ENCODE measurements around the gene PTPRH. TPM values are rescaled to one million over a fixed set of nuclear protein-coding genes. Genes with fewer than 3 reads are reported as not detected.

PTPRH gene
- total and polyA plus RNA-seq, 9 of the 15 experiments (the other 6 are each of a cell fraction or from before 2014, with no cell fraction given) = 0.87 to 34.3 (median 22.7) TPM

DNA sequence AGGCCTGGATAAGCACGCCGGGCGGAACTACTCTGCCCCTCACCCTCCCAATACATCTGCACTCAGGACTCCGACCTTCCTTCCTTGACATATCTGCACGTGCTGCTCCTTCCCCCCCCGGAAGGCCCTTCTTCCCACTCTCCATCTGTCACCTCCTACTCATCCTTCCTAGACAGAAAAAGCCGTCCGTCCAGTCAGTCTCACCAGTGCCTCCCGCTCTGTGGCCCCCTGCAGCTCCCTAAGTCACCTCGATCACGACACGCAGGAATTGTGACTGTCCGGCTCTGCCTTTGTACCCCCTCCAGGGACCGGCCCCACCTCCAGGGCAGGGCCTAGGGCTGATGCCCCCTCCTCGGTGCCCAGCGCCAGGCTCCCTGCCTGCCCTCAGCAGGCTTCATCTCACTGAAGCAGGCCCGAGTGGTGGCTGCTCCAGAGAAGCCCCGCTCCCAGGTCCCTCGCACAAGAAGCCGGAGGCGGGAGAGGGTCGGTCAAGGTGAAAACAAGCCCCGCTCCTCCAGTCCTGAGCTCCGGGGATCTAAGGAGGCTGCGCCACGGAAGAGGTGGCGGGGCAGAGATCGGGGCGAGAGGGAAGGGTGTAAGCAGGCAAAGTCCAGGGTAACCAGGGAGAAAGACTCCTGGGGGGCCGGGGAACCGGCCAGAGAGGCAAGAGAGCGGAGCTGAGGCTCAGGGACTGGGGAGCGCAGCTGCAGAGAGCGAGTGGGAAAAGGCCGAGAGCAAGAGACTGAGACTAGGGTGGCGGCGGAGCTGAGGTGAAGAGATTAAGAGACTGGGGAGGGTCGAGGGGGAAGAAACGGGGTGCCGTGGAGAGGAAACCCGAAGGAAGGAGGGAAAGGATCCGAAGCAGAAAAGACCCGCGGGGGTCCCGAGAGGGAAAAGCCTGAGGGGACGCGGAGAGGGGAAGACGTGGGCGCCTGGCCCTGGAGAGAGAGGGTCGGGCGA lies 48.4 kb upstream of the PTPRH start (continued):
- TF ChIP-seq ZNF668 (CRISPR knock-in tag; IDR thresholded peaks at IDR 0.05) = no peak
- no peak for TF ChIP-seq GABPB2 (CRISPR knock-in tag; conservative IDR thresholded peaks at IDR 0.05)
- no peak for TF ChIP-seq CCAR2 (IDR thresholded peaks at IDR 0.05; ENCODE audit: low read depth, low read length)
- TF ChIP-seq ETS2 (tag; IDR thresholded peaks at IDR 0.05; ENCODE audit: borderline replicate concordance, poor library complexity, severe bottlenecking) = no peak
- no peak for TF ChIP-seq KLF6 (CRISPR knock-in tag; IDR thresholded peaks at IDR 0.05; ENCODE audit: borderline replicate concordance)
- TF ChIP-seq KDM5B (IDR thresholded peaks at IDR 0.05; ENCODE audit: insufficient replicate concordance, low read depth, low read length) = peak; percentile 23
- TF ChIP-seq ZNF707 (CRISPR knock-in tag; conservative IDR thresholded peaks at IDR 0.05) = no peak
- TF ChIP-seq, protein P1, sequence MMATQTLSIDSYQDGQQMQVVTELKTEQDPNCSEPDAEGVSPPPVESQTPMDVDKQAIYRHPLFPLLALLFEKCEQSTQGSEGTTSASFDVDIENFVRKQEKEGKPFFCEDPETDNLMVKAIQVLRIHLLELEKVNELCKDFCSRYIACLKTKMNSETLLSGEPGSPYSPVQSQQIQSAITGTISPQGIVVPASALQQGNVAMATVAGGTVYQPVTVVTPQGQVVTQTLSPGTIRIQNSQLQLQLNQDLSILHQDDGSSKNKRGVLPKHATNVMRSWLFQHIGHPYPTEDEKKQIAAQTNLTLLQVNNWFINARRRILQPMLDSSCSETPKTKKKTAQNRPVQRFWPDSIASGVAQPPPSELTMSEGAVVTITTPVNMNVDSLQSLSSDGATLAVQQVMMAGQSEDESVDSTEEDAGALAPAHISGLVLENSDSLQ (IDR thresholded peaks at IDR 0.05) = peak; percentile 43; the same call in 1 of the 2 replicates
- TF ChIP-seq, protein P2, sequence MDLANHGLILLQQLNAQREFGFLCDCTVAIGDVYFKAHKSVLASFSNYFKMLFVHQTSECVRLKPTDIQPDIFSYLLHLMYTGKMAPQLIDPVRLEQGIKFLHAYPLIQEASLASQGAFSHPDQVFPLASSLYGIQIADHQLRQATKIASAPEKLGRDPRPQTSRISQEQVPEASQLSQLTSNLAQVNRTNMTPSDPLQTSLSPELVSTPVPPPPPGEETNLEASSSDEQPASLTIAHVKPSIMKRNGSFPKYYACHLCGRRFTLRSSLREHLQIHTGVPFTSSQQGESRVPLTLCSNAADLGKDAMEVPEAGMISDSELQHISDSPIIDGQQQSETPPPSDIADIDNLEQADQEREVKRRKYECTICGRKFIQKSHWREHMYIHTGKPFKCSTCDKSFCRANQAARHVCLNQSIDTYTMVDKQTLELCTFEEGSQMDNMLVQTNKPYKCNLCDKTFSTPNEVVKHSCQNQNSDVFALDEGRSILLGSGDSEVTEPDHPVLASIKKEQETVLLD (IDR thresholded peaks at IDR 0.05) = no peak
- TF ChIP-seq, protein P3, sequence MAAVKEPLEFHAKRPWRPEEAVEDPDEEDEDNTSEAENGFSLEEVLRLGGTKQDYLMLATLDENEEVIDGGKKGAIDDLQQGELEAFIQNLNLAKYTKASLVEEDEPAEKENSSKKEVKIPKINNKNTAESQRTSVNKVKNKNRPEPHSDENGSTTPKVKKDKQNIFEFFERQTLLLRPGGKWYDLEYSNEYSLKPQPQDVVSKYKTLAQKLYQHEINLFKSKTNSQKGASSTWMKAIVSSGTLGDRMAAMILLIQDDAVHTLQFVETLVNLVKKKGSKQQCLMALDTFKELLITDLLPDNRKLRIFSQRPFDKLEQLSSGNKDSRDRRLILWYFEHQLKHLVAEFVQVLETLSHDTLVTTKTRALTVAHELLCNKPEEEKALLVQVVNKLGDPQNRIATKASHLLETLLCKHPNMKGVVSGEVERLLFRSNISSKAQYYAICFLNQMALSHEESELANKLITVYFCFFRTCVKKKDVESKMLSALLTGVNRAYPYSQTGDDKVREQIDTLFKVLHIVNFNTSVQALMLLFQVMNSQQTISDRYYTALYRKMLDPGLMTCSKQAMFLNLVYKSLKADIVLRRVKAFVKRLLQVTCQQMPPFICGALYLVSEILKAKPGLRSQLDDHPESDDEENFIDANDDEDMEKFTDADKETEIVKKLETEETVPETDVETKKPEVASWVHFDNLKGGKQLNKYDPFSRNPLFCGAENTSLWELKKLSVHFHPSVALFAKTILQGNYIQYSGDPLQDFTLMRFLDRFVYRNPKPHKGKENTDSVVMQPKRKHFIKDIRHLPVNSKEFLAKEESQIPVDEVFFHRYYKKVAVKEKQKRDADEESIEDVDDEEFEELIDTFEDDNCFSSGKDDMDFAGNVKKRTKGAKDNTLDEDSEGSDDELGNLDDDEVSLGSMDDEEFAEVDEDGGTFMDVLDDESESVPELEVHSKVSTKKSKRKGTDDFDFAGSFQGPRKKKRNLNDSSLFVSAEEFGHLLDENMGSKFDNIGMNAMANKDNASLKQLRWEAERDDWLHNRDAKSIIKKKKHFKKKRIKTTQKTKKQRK (IDR thresholded peaks at IDR 0.05; ENCODE audit: borderline replicate concordance, low read depth, low read length) = no peak
- TF ChIP-seq ZNF174 (CRISPR knock-in tag; IDR thresholded peaks at IDR 0.05) = no peak
- TF ChIP-seq ZNF444 (CRISPR knock-in tag; IDR thresholded peaks at IDR 0.05) = no peak
- TF ChIP-seq LARP7 (IDR thresholded peaks at IDR 0.05) = no peak
- TF ChIP-seq, protein P4, sequence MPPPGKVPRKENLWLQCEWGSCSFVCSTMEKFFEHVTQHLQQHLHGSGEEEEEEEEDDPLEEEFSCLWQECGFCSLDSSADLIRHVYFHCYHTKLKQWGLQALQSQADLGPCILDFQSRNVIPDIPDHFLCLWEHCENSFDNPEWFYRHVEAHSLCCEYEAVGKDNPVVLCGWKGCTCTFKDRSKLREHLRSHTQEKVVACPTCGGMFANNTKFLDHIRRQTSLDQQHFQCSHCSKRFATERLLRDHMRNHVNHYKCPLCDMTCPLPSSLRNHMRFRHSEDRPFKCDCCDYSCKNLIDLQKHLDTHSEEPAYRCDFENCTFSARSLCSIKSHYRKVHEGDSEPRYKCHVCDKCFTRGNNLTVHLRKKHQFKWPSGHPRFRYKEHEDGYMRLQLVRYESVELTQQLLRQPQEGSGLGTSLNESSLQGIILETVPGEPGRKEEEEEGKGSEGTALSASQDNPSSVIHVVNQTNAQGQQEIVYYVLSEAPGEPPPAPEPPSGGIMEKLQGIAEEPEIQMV (tag; conservative IDR thresholded peaks at IDR 0.05; ENCODE audit: low read depth) = no peak
- no peak for TF ChIP-seq CEBPB (tag; IDR thresholded peaks at IDR 0.05)
- TF ChIP-seq ZNF143 (CRISPR knock-in tag; IDR thresholded peaks at IDR 0.05) = no peak
- TF ChIP-seq CC2D1A (IDR thresholded peaks at IDR 0.05) = no peak
- TF ChIP-seq ILF3 (IDR thresholded peaks at IDR 0.05; ENCODE audit: borderline replicate concordance) = no peak
- no peak for TF ChIP-seq TAL1 (IDR thresholded peaks at IDR 0.05)
- TF ChIP-seq ZNF431 (CRISPR knock-in tag; IDR thresholded peaks at IDR 0.05) = no peak
- TF ChIP-seq ELF4 (CRISPR knock-in tag; IDR thresholded peaks at IDR 0.05) = 0 out of 2 replicates have a peak, but pooled peaks have one; percentile 22

Data from K562 (cell line).